ENCODE data around the gene ADORA1.

The ADORA1 gene

GRCh38 chr1:203165101-203165799, 37.7 kb downstream of the ADORA1 start:
- H3K9me3 ChIP-seq (replicated peaks; ENCODE audit: insufficient read depth, low read length), result no peaks in the 10 kb centered on the region
- no peak overlapping the region for H3K4me2 ChIP-seq (ENCODE audit: low read depth, low read length)
- H3K4me1 ChIP-seq (ENCODE audit: low read length), result peaks cover 7% of the 10 kb centered on the region; the same call in 1 of the 2 replicates
- TF ChIP-seq, protein P1, sequence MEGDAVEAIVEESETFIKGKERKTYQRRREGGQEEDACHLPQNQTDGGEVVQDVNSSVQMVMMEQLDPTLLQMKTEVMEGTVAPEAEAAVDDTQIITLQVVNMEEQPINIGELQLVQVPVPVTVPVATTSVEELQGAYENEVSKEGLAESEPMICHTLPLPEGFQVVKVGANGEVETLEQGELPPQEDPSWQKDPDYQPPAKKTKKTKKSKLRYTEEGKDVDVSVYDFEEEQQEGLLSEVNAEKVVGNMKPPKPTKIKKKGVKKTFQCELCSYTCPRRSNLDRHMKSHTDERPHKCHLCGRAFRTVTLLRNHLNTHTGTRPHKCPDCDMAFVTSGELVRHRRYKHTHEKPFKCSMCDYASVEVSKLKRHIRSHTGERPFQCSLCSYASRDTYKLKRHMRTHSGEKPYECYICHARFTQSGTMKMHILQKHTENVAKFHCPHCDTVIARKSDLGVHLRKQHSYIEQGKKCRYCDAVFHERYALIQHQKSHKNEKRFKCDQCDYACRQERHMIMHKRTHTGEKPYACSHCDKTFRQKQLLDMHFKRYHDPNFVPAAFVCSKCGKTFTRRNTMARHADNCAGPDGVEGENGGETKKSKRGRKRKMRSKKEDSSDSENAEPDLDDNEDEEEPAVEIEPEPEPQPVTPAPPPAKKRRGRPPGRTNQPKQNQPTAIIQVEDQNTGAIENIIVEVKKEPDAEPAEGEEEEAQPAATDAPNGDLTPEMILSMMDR (IDR thresholded peaks at IDR 0.05; ENCODE audit: low read length), result no peak
- no peak overlapping the region for H2AFZ ChIP-seq (ENCODE audit: low read length)
- H3K27me3 ChIP-seq (replicated peaks; ENCODE audit: insufficient read depth, low read length), result no peaks in the 10 kb centered on the region
- H3K9me2 ChIP-seq (replicated peaks; ENCODE audit: insufficient read depth, low read length), result no peaks in the 10 kb centered on the region
- no peaks in the 10 kb centered on the region for H3F3A ChIP-seq (ENCODE audit: insufficient read depth, low read length)
- no peaks in the 10 kb centered on the region for H4K20me1 ChIP-seq (ENCODE audit: insufficient read depth, low read length)
- H3K36me3 ChIP-seq (replicated peaks; ENCODE audit: insufficient read depth, low read length), result no peaks in the 10 kb centered on the region
- no peak for DNase-seq
- no peak overlapping the region for H3K9ac ChIP-seq (ENCODE audit: low read length)
- H3K27ac ChIP-seq (ENCODE audit: low read length), result no peak overlapping the region
- H3K79me2 ChIP-seq (ENCODE audit: low read length), result no peaks in the 10 kb centered on the region
- H3K4me3 ChIP-seq (ENCODE audit: low read length), result no peak overlapping the region

GRCh38 chr1:203165800-203166161, 38.3 kb downstream of the ADORA1 start:
- Histone ChIP-seq H3K9me3 (replicated peaks; ENCODE audit: insufficient read depth, low read length) (no peaks in the 10 kb centered on the region), H3K79me2 (ENCODE audit: low read length) (no peaks in the 10 kb centered on the region)
- TF ChIP-seq EZH2 (optimal IDR thresholded peaks at IDR 0.05; ENCODE audit: low read depth, low read length), result no peak

DNA sequence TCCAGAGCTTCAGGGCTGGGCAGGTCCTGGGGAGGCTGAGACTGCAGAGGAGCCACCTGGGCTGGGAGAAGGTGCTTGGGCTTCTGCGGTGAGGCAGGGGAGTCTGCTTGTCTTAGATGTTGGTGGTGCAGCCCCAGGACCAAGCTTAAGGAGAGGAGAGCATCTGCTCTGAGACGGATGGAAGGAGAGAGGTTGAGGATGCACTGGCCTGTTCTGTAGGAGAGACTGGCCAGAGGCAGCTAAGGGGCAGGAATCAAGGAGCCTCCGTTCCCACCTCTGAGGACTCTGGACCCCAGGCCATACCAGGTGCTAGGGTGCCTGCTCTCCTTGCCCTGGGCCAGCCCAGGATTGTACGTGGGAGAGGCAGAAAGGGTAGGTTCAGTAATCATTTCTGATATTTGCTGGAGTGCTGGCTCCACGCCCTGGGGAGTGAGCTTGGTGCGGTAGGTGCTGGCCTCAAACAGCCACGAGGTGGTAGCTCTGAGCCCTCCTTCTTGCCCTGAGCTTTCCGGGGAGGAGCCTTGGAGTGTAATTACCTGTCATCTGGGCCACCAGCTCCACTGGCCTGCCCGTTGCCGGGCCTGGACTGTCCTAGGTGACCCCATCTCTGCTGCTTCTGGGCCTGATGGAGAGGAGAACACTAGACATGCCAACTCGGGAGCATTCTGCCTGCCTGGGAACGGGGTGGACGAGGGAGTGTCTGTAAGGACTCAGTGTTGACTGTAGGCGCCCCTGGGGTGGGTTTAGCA, 38.8 kb downstream of the ADORA1 start:
- Histone ChIP-seq H3K9me2 (replicated peaks; ENCODE audit: insufficient read depth, low read length) (no peaks in the 10 kb centered on the region), H3K27me3 (replicated peaks; ENCODE audit: insufficient read depth, low read length) (no peaks in the 10 kb centered on the region), H3K36me3 (replicated peaks; ENCODE audit: insufficient read depth, low read length) (no peaks in the 10 kb centered on the region), H2AFZ (ENCODE audit: low read length) (peak overlapping the region; percentile 66), H3K4me1 (ENCODE audit: low read length) (peaks cover 7% of the 10 kb centered on the region; the same call in 1 of the 2 replicates), H3F3A (ENCODE audit: insufficient read depth, low read length) (no peaks in the 10 kb centered on the region), H4K20me1 (ENCODE audit: insufficient read depth, low read length) (no peaks in the 10 kb centered on the region), H3K9ac (ENCODE audit: low read length) (peak overlapping the region; percentile 2; the same call in 1 of the 2 replicates), H3K27ac (ENCODE audit: low read length) (no peak overlapping the region), H3K4me3 (ENCODE audit: low read length) (no peak overlapping the region), H3K4me2 (ENCODE audit: low read depth, low read length) (peak overlapping the region; percentile 58; the same call in 1 of the 2 replicates), H3K79me2 (ENCODE audit: low read length) (no peaks in the 10 kb centered on the region), H3K9me3 (replicated peaks; ENCODE audit: insufficient read depth, low read length) (no peaks in the 10 kb centered on the region)
- DNase-seq, result peak; percentile 82
- no peak for TF ChIP-seq EZH2 (optimal IDR thresholded peaks at IDR 0.05; ENCODE audit: low read depth, low read length)
- TF ChIP-seq, protein P1 (IDR thresholded peaks at IDR 0.05; ENCODE audit: low read length), result peak; percentile 77
- TF ChIP-seq EZH2phosphoT487 (IDR thresholded peaks at IDR 0.05; ENCODE audit: low read length), result no peak

More at GRCh38 chr1:203165800-203166161, 38.3 kb downstream of the ADORA1 start:
- Histone ChIP-seq H3K4me3 (ENCODE audit: low read length) (no peak overlapping the region), H3K4me1 (ENCODE audit: low read length) (peaks cover 7% of the 10 kb centered on the region; the same call in 1 of the 2 replicates), H3F3A (ENCODE audit: insufficient read depth, low read length) (no peaks in the 10 kb centered on the region), H3K27ac (ENCODE audit: low read length) (no peak overlapping the region), H3K9ac (ENCODE audit: low read length) (no peak overlapping the region), H3K36me3 (replicated peaks; ENCODE audit: insufficient read depth, low read length) (no peaks in the 10 kb centered on the region), H3K9me2 (replicated peaks; ENCODE audit: insufficient read depth, low read length) (no peaks in the 10 kb centered on the region), H2AFZ (ENCODE audit: low read length) (no peak overlapping the region), H4K20me1 (ENCODE audit: insufficient read depth, low read length) (no peaks in the 10 kb centered on the region), H3K4me2 (ENCODE audit: low read depth, low read length) (no peak overlapping the region), H3K27me3 (replicated peaks; ENCODE audit: insufficient read depth, low read length) (no peaks in the 10 kb centered on the region)
- DNase-seq, result no peak

All from MM.1S (cell line).